HepG2 (cell line): ENCODE measurements around the gene TFF1. TPM values are rescaled to one million over a fixed set of nuclear protein-coding genes. Genes with fewer than 3 reads are reported as not detected.

Experiments
- BHLHE40 ChIP-seq: IDR thresholded peaks from 2 replicates; pipeline ENCODE4 v1.6.1; 2011; ENCODE audit warnings: low read length, improper control_type of control experiment
- ELF1 ChIP-seq: sonication (generic); formaldehyde crosslinking; IDR thresholded peaks from 2 replicates; pipeline ENCODE4 v1.4.0; 2020; ENCODE audit warnings: missing genetic modification reagents
- ETS1 ChIP-seq: sonication (generic); formaldehyde crosslinking; IDR thresholded peaks from 2 replicates; pipeline ENCODE4 v1.4.0; 2020; ENCODE audit warnings: missing genetic modification reagents
- FIP1L1 ChIP-seq: fragments of 200-400 bp; formaldehyde crosslinking; IDR thresholded peaks from 2 replicates; pipeline ENCODE4 v1.6.1; 2018; ENCODE audit warnings: low read depth, mild to moderate bottlenecking, low read length, moderate library complexity, borderline replicate concordance; ENCODE audit not compliant: insufficient read depth
- HNF4A ChIP-seq: sonication (generic); formaldehyde crosslinking; IDR thresholded peaks from 2 replicates; pipeline ENCODE4 v1.4.0; 2020; ENCODE audit warnings: missing genetic modification reagents
- PRDM10 ChIP-seq: sonication (generic); formaldehyde crosslinking; IDR thresholded peaks from 2 replicates; pipeline ENCODE4 v1.4.0; 2020; ENCODE audit warnings: low read depth, missing genetic modification reagents
- SNRNP70 ChIP-seq: fragments of 200-400 bp; formaldehyde crosslinking; IDR thresholded peaks from 2 replicates; pipeline ENCODE4 v1.6.1; 2017; ENCODE audit warnings: mild to moderate bottlenecking, low read depth, low read length, moderate library complexity
- SOX13 ChIP-seq, 3 experiments: fragments of 450-650 bp in 1 of 3; sonication (generic) in 1 of 3; formaldehyde crosslinking in 1 of 3; IDR thresholded peaks in 2 of 3; conservative IDR thresholded peaks in 1 of 3; 2 replicates each; pipeline versions ENCODE4 v1.5.0 to v1.6.1; 2016 to 2020; ENCODE audit warnings: antibody characterized with exemption in 1 of 3, mild to moderate bottlenecking in 1 of 3, missing compliant biosample characterization in 1 of 3, missing genetic modification reagents in 1 of 3, moderate library complexity in 1 of 3
- TSC22D2 ChIP-seq: sonication (generic); formaldehyde crosslinking; IDR thresholded peaks from 2 replicates; pipeline ENCODE4 v1.5.1; 2020; ENCODE audit warnings: missing genetic modification reagents, mild to moderate bottlenecking, borderline replicate concordance
- ZMYM4 ChIP-seq: sonication (generic); formaldehyde crosslinking; IDR thresholded peaks from 2 replicates; pipeline ENCODE4 v1.8.1; 2023; ENCODE audit warnings: mild to moderate bottlenecking, missing genetic modification reagents
- ZNF20 ChIP-seq: sonication (generic); formaldehyde crosslinking; IDR thresholded peaks from 2 replicates; pipeline ENCODE4 v1.4.0; 2020; ENCODE audit warnings: mild to moderate bottlenecking, moderate library complexity, missing genetic modification reagents
- ZNF552 ChIP-seq: sonication (generic); formaldehyde crosslinking; IDR thresholded peaks from 2 replicates; pipeline ENCODE4 v1.9.0; 2022; ENCODE audit warnings: missing genetic modification reagents, mild to moderate bottlenecking, borderline replicate concordance
- ZNF629 ChIP-seq: sonication (generic); formaldehyde crosslinking; conservative IDR thresholded peaks from 2 replicates; pipeline ENCODE4 v1.5.0; 2020; ENCODE audit warnings: missing genetic modification reagents
- ZNF674 ChIP-seq: sonication (generic); formaldehyde crosslinking; IDR thresholded peaks from 2 replicates; pipeline ENCODE4 v1.5.0; 2020; ENCODE audit warnings: low read depth, mild to moderate bottlenecking, missing genetic modification reagents
- ZNF687 ChIP-seq: sonication (generic); formaldehyde crosslinking; IDR thresholded peaks from 2 replicates; pipeline ENCODE4 v1.5.1; 2020; ENCODE audit warnings: mild to moderate bottlenecking, missing genetic modification reagents, moderate library complexity
- ZSCAN21 ChIP-seq: sonication (generic); formaldehyde crosslinking; IDR thresholded peaks from 2 replicates; pipeline ENCODE4 v1.8.0; 2022; ENCODE audit warnings: mild to moderate bottlenecking, missing genetic modification reagents, moderate library complexity, borderline replicate concordance
- polyA plus RNA-seq, 8 experiments: library from polyadenylated mRNA; depleted of rRNA in 3 of 8; stranded (reverse) in 7 of 8; unstranded in 1 of 8; fragments of >200 nt; fragmentation: Illumina TruSeq in 4 of 8; extraction: Trizol in 4 of 8; gene quantifications; 2 replicates each; pipeline versions ENCODE4 v1.2.1 to v1.2.3, GENCODE V29; 2011 to 2016; ENCODE audit warnings: low read depth in 4 of 8, missing spikeins in 1 of 8, mixed read lengths in 1 of 8; ENCODE audit not compliant: insufficient read depth in 1 of 8
- total RNA-seq, 5 experiments: library from RNA; depleted of rRNA; stranded (reverse); fragments of >200 nt; fragmentation: Illumina TruSeq; extraction: Trizol; gene quantifications; 2 replicates each; pipeline ENCODE4 v1.2.3, GENCODE V29; 2016; ENCODE audit warnings: low read depth in 1 of 5

TFF1 gene
- total and polyA plus RNA-seq, 2 of the 13 experiments (the other 11 are each of a cell fraction or from before 2014, with no cell fraction given), result 0.24 to 19.4 TPM

GRCh38 chr21:42315296-42315891, 50.9 kb downstream of the TFF1 start, which contains the start of gene TFF3 (continued):
- no peak for TF ChIP-seq TSC22D2 (CRISPR knock-in tag)
- TF ChIP-seq SOX13 (IDR thresholded peaks at IDR 0.05), result no peak
- TF ChIP-seq SOX13 (CRISPR knock-in tag; conservative IDR thresholded peaks at IDR 0.05 in 1 of 2, IDR thresholded peaks at IDR 0.05 in 1 of 2), result peak in 1 of 2 experiments; percentile 68; a peak in 2 of 4 replicates
- TF ChIP-seq SNRNP70, result no peak
- peak; percentile 23; the same call in 1 of the 2 replicates for TF ChIP-seq ELF1
- no peak for TF ChIP-seq BHLHE40
- TF ChIP-seq ZNF20 (CRISPR knock-in tag), result no peak
- no peak; the same call in 1 of the 2 replicates for TF ChIP-seq ZNF629 (CRISPR knock-in tag)
- TF ChIP-seq ZNF674, result no peak
- peak; percentile 45; the same call in 1 of the 2 replicates for TF ChIP-seq ZMYM4 (CRISPR knock-in tag)
- TF ChIP-seq FIP1L1, result no peak
- peak; percentile 32; the same call in 1 of the 2 replicates for TF ChIP-seq HNF4A (CRISPR knock-in tag)
- no peak; the same call in 1 of the 2 replicates for TF ChIP-seq ZSCAN21
- no peak for TF ChIP-seq ETS1 (CRISPR knock-in tag)
- TF ChIP-seq ZNF552, result 0 out of 2 replicates have a peak, but pooled peaks have one; percentile 33
- peak; percentile 87 for TF ChIP-seq ZNF687 (CRISPR knock-in tag)
- no peak for TF ChIP-seq PRDM10 (CRISPR knock-in tag)
